Stomach (tissue), 9 donors: ENCODE measurements around the gene ST8SIA6. TPM values are rescaled to one million over a fixed set of nuclear protein-coding genes. Genes with fewer than 3 reads are reported as not detected.

Experiments used
- DNase-seq, 2 donors: peaks; one replicate each; pipeline versions ENCODE4 v3.0.0 to v3.0.0-alpha.2; 2013 to 2019
- H3K27ac ChIP-seq, 5 donors: fragments of 200-600 bp in 4 of 5; sonication (generic) in 4 of 5; one replicate each; pipeline ENCODE4 v1.5.1; 2013 to 2019; ENCODE audit warnings: mild to moderate bottlenecking in 1 of 5, moderate library complexity in 1 of 5
- H3K27me3 ChIP-seq, 3 donors: fragments of 200-600 bp; sonication (generic); one replicate each; pipeline ENCODE4 v1.5.1; 2017 to 2019; ENCODE audit warnings: mixed run types in 1 of 3
- H3K36me3 ChIP-seq, 4 donors: fragments of 200-600 bp; sonication (generic); 1 replicate in 3 of 4; 2 replicates in 1 of 4; pipeline ENCODE4 v1.5.1; 2016 to 2019
- H3K4me1 ChIP-seq, 4 donors: fragments of 200-600 bp; sonication (generic); one replicate each; pipeline ENCODE4 v1.5.1; 2016 to 2019
- H3K4me3 ChIP-seq, 4 donors: fragments of 200-600 bp; sonication (generic) in 3 of 4; one replicate each; pipeline ENCODE4 v1.5.1; 2016 to 2019; ENCODE audit warnings: mild to moderate bottlenecking in 1 of 4
- H3K9me3 ChIP-seq, 4 donors: fragments of 200-600 bp; sonication (generic); one replicate each; pipeline ENCODE4 v1.5.1; 2016 to 2019
- EP300 ChIP-seq: sonication (generic); formaldehyde crosslinking; IDR thresholded peaks from one replicate; pipeline ENCODE4 v1.6.1; 2017; ENCODE audit warnings: antibody characterized with exemption
- POLR2A ChIP-seq, 4 donors: fragments of 450-650 bp; IDR thresholded peaks; one replicate each; pipeline ENCODE4 v1.6.1; 2016; ENCODE audit warnings: antibody characterized with exemption in 4 of 4, control low read depth in 2 of 4, mild to moderate bottlenecking in 1 of 4, moderate library complexity in 1 of 4
- POLR2AphosphoS5 ChIP-seq, 3 donors: sonication (generic); formaldehyde crosslinking; IDR thresholded peaks; one replicate each; pipeline ENCODE4 v1.6.1; 2016; ENCODE audit warnings: antibody characterized with exemption in 3 of 3
- WGBS, 5 donors: extraction: QIAGEN DNeasy Blood & Tissue Kit in 3 of 5; methylation state at CpG; one replicate each; pipeline versions ENCODE4 v1.1.5 to v1.1.7; 2013 to 2018; 5-methylcytosine and 5-hydroxymethylcytosine counted together
- intact Hi-C: fragments of 100-400 bp; cut with DNase I; formaldehyde crosslinking; loops from one replicate; pipeline ENCODE4 v1.15.1; 2023; ENCODE audit warnings: low total_unique reads
- polyA plus RNA-seq, 3 donors: library from polyadenylated mRNA; stranded (reverse); fragments of 200-250 nt; gene quantifications; one replicate each; pipeline ENCODE4 v1.2.3, GENCODE V29; 2013
- total RNA-seq, 5 donors: library from RNA; depleted of rRNA; stranded (reverse); fragments of >200 nt; gene quantifications; one replicate each; pipeline versions ENCODE4 v1.1.0 to v1.2.3, GENCODE V29; 2014 to 2016
- TF ChIP-seq, protein P1 (sequence below), 7 experiments: fragments of 450-650 bp in 4 of 7; fragments of 200-600 bp in 3 of 7; sonication (generic) in 3 of 7; IDR thresholded peaks; one replicate each; pipeline ENCODE4 v1.5.1; 2016 to 2019; ENCODE audit warnings: antibody characterized with exemption in 7 of 7, control low read depth in 2 of 7, mild to moderate bottlenecking in 1 of 7
- donor health status: healthy with polysubstance abuse.
- donor health status: Bipolar disorder and iron deficiency.
- donor health status: healthy.

ST8SIA6 gene
- total and polyA plus RNA-seq, 8 donors = 0.08 to 3.7 (median 0.19) TPM; not detected in 5

DNA sequence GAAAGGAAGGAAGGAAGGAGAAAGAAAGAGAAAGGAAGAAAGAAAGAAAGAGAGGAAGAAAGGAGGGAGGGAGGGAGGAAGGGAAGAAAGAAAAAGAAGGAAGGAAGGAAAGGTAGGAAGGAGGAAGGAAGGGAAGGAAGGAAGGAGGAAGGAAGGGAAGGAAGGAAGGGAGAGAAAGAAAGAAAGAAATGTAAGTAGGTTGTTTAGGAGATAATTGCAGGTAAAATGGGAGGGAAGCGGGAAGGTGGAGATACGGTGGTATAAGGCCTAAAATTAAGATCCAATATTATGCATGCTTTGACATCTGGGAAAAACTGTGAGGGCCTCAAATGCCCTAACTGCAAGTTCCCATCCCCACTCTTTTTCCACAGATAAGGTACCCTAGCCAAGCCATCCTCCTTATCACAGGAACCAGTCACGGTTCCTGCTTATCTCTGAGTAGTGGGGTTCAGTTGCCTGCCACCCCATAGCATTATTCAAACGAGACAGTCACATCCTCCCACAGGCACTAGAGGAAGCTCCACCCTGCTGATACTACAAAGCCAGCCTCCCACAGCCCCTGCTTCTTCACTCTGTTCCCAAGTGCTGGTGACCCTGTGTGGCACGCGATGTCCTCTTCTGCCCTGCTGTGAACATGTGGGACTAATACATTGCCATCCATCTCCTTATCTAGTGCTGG lies 28.7 kb downstream of the ST8SIA6 start:
- Histone ChIP-seq H3K9me3 (no peaks in the 10 kb centered on the region), H3K27ac (no peak overlapping the region), H3K4me3 (no peak overlapping the region), H3K27me3 (peaks cover 0 to 7% (median 5%) of the 10 kb centered on the region in 3 donors), H3K36me3 (no peaks in the 10 kb centered on the region), H3K4me1 (peaks cover 0 to 18% (median 7%) of the 10 kb centered on the region in 4 donors)
- intact Hi-C loops = loop anchor here (10.0 kb wide), 1 partner anchor 581 kb away; no protein-coding TSS in a partner anchor
- WGBS, 5 donors = 44 to 58% (median 52%) methylated on average over 6 of the region's 6 CpGs
- DNase-seq = peak in 1 of 2 donors; percentile 33
- TF ChIP-seq POLR2A (IDR thresholded peaks at IDR 0.05) (no peak), EP300 (no peak), POLR2AphosphoS5 (IDR thresholded peaks at IDR 0.05) (no peak)
- TF ChIP-seq, protein P1, sequence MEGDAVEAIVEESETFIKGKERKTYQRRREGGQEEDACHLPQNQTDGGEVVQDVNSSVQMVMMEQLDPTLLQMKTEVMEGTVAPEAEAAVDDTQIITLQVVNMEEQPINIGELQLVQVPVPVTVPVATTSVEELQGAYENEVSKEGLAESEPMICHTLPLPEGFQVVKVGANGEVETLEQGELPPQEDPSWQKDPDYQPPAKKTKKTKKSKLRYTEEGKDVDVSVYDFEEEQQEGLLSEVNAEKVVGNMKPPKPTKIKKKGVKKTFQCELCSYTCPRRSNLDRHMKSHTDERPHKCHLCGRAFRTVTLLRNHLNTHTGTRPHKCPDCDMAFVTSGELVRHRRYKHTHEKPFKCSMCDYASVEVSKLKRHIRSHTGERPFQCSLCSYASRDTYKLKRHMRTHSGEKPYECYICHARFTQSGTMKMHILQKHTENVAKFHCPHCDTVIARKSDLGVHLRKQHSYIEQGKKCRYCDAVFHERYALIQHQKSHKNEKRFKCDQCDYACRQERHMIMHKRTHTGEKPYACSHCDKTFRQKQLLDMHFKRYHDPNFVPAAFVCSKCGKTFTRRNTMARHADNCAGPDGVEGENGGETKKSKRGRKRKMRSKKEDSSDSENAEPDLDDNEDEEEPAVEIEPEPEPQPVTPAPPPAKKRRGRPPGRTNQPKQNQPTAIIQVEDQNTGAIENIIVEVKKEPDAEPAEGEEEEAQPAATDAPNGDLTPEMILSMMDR (IDR thresholded peaks at IDR 0.05) = no peak

DNA sequence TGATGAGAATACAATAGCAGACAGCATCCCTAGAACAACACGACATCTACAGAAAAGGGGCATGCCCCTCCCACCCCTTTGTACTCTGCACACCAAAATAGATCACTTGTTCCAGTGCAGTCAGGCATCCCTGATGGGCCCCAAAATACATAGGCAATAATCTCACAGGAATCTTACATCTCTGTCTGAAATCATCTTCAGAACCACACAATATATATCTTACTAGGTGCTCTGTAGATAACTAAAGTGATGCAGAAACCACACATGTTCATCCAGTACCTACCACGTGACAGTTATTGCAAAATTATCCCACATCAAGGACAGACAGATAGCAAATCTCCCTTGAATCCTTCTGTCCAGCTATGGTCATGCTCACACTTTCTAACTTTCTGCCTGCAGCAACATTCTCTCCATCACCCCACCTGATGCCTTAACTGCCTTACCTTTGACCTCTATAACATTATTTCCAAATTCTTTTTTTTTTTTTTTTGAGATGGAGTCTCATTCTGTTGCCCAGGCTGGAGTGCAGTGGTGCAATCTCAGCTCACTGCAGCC lies 30.7 kb downstream of the ST8SIA6 start:
- intact Hi-C loops = loop anchor here (10.0 kb wide), 1 partner anchor 579 kb away; no protein-coding TSS in a partner anchor
- Histone ChIP-seq H3K4me1 (peaks cover 0 to 9% (median 7%) of the 10 kb centered on the region in 4 donors), H3K36me3 (no peaks in the 10 kb centered on the region), H3K27me3 (peaks cover 0 to 4% (median 0%) of the 10 kb centered on the region in 3 donors), H3K27ac (no peak overlapping the region), H3K9me3 (no peaks in the 10 kb centered on the region), H3K4me3 (no peak overlapping the region)
- TF ChIP-seq, protein P1 (IDR thresholded peaks at IDR 0.05) = no peak
- TF ChIP-seq EP300 = no peak
- no peak for TF ChIP-seq POLR2A (IDR thresholded peaks at IDR 0.05)
- no peak for TF ChIP-seq POLR2AphosphoS5 (IDR thresholded peaks at IDR 0.05)
- 51 to 62% (median 56%) methylated on average over 2 of the region's 2 CpGs for WGBS, 5 donors
- DNase-seq = no peak

DNA sequence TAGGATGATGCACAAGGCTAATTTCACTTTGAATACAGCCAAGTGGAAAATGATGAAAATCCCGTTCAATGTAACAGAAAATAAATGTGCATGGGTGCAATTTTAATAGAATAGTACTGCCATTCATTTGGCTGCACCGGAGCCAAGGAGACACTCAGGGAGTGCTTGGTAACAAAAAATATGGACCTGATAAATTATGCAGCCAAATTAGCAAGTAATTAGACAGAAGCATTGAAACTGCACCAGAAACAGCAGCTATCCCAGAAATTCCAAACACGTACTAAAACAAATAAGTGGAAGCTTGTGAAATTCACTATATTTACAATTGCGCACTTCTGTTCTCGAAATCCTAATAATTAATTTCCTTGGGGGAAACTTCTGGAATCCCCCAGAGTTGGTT lies 31.5 kb downstream of the ST8SIA6 start:
- H3K4me3 ChIP-seq = no peak overlapping the region
- no peak overlapping the region for H3K27ac ChIP-seq
- 77 to 87% (median 82%) methylated on average over 5 of the region's 5 CpGs for WGBS, 5 donors
- intact Hi-C loops = loop anchor here (10.0 kb wide), 1 partner anchor 578 kb away; no protein-coding TSS in a partner anchor
- TF ChIP-seq, protein P1 (IDR thresholded peaks at IDR 0.05) = no peak
- TF ChIP-seq POLR2A (IDR thresholded peaks at IDR 0.05) (no peak), EP300 (no peak), POLR2AphosphoS5 (IDR thresholded peaks at IDR 0.05) (no peak)
- DNase-seq = no peak
- peaks cover 0 to 3% (median 1%) of the 10 kb centered on the region in 4 donors for H3K4me1 ChIP-seq
- peaks cover 0 to 4% (median 0%) of the 10 kb centered on the region in 3 donors for H3K27me3 ChIP-seq
- no peaks in the 10 kb centered on the region for H3K9me3 ChIP-seq
- H3K36me3 ChIP-seq = no peaks in the 10 kb centered on the region

DNA sequence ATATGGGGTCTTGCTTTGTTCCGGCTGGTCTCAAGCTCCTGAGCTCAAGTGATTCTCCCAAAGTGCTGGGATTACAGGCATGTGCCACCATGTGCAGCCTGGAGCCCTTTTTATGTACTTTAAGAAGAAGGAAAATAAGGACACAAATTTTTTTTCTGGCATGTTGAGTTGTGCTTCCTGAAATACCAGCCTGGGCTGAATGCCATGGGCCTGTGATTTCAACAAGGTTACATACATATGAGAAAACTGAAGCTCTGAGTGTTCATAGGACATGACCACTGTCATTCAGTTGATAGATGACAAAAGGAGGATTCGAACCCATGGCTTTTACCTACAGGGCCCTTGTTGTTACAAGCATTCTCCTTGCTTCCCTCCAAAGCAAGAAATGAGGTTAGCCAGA lies 36.1 kb downstream of the ST8SIA6 start:
- intact Hi-C loops = no loop called here
- Histone ChIP-seq H3K4me3 (no peak overlapping the region), H3K4me1 (no peaks in the 10 kb centered on the region), H3K36me3 (no peaks in the 10 kb centered on the region), H3K27ac (no peak overlapping the region), H3K9me3 (no peaks in the 10 kb centered on the region), H3K27me3 (no peaks in the 10 kb centered on the region)
- 31 to 59% (median 55%) methylated on average over 2 of the region's 2 CpGs for WGBS, 5 donors
- TF ChIP-seq, protein P1 (IDR thresholded peaks at IDR 0.05) = no peak
- no peak for TF ChIP-seq POLR2AphosphoS5 (IDR thresholded peaks at IDR 0.05)
- no peak for TF ChIP-seq POLR2A (IDR thresholded peaks at IDR 0.05)
- TF ChIP-seq EP300 = no peak
- DNase-seq = no peak
